HG02852 (cell line): Measurements from ENCODE around the gene HDLBP.

Experiments
- ATAC-seq: cut with Tn5 transposase; IDR thresholded peaks from one replicate; pipeline ENCODE4 v1.9.1; 2021; ENCODE audit warnings: mild to moderate bottlenecking, moderate library complexity; ENCODE audit not compliant: unreplicated experiment

The HDLBP gene

GRCh38 chr2:241177526-241178334 lies 137.7 kb downstream of the HDLBP start:
- no peak for ATAC-seq
